Measurements from ENCODE around the gene PRKCD. TPM values are rescaled to one million over a fixed set of nuclear protein-coding genes. Genes with fewer than 3 reads are reported as not detected.

PRKCD gene
- total RNA-seq, 1 experiment from 2014 or later: 19.2 TPM

- TF ChIP-seq NFATC4 (CRISPR knock-in tag; IDR thresholded peaks at IDR 0.05): no peak
- TF ChIP-seq NFE2L1 (CRISPR knock-in tag; IDR thresholded peaks at IDR 0.05): no peak
- no peak for TF ChIP-seq ZNF281 (CRISPR knock-in tag; IDR thresholded peaks at IDR 0.05)
- no peak for TF ChIP-seq CDX4 (CRISPR knock-in tag; IDR thresholded peaks at IDR 0.05; ENCODE audit: borderline replicate concordance)
These were observed 55.7 kb downstream of the PRKCD start (continued) for GRCh38 chr3:53216723-53217122.

- Mint-ChIP-seq H3K4me3 (no peak overlapping the region), H3K9me3 (no peaks in the 10 kb centered on the region), H3K27ac (no peak overlapping the region), H3K36me3 (no peaks in the 10 kb centered on the region), H3K4me1 (no peaks in the 10 kb centered on the region; the same call in 1 of the 2 replicates), H3K27me3 (ENCODE audit: low read depth) (peaks cover 6% of the 10 kb centered on the region; the same call in 1 of the 2 replicates)
- POLR2A ChIA-PET: no interaction called here
- DNase-seq (ENCODE audit: low spot score): no peak
- no peak for ATAC-seq
- CTCF ChIA-PET: interaction anchor here (1.2 kb wide), 1 partner anchor 20 kb away, joined by 3 read pairs; no protein-coding TSS in a partner anchor
- no peak for TF ChIP-seq RORB (CRISPR knock-in tag; IDR thresholded peaks at IDR 0.05)
These were observed 56.2 kb downstream of the PRKCD start for GRCh38 chr3:53217175-53217574.

- Mint-ChIP-seq H3K27ac (no peak overlapping the region), H3K4me1 (peaks cover 5% of the 10 kb centered on the region), H3K4me3 (no peak overlapping the region), H3K36me3 (peaks cover 3% of the 10 kb centered on the region; the same call in 1 of the 2 replicates), H3K27me3 (ENCODE audit: low read depth) (peaks cover 6% of the 10 kb centered on the region; the same call in 1 of the 2 replicates), H3K9me3 (no peaks in the 10 kb centered on the region)
- ATAC-seq: no peak
- no peak for DNase-seq (ENCODE audit: low spot score)
- CTCF ChIA-PET: interaction anchor here (2.5 kb wide), 1 partner anchor 22 kb away, joined by 9 read pairs; no protein-coding TSS in a partner anchor
- POLR2A ChIA-PET: no interaction called here
- no peak for TF ChIP-seq ZNF281 (CRISPR knock-in tag; IDR thresholded peaks at IDR 0.05)
- no peak for TF ChIP-seq ARID4B (CRISPR knock-in tag; IDR thresholded peaks at IDR 0.05; ENCODE audit: borderline replicate concordance)
- TF ChIP-seq JAZF1 (CRISPR knock-in tag; IDR thresholded peaks at IDR 0.05): no peak
- TF ChIP-seq STAT6 (CRISPR knock-in tag; conservative IDR thresholded peaks at IDR 0.05; ENCODE audit: low read depth): no peak
- TF ChIP-seq CDX4 (CRISPR knock-in tag; IDR thresholded peaks at IDR 0.05; ENCODE audit: borderline replicate concordance): no peak
- no peak for TF ChIP-seq NFE2L1 (CRISPR knock-in tag; IDR thresholded peaks at IDR 0.05)
- no peak for TF ChIP-seq USF2 (CRISPR knock-in tag; IDR thresholded peaks at IDR 0.05)
- no peak for TF ChIP-seq IRF2 (CRISPR knock-in tag; IDR thresholded peaks at IDR 0.05; ENCODE audit: borderline replicate concordance, low read depth)
- TF ChIP-seq ZBTB21 (CRISPR knock-in tag; IDR thresholded peaks at IDR 0.05; ENCODE audit: borderline replicate concordance): no peak
- no peak for TF ChIP-seq CBFB (CRISPR knock-in tag; IDR thresholded peaks at IDR 0.05; ENCODE audit: low read depth)
- TF ChIP-seq ATF6 (CRISPR knock-in tag; IDR thresholded peaks at IDR 0.05): no peak
- TF ChIP-seq ATF1 (CRISPR knock-in tag; IDR thresholded peaks at IDR 0.05): no peak
These were observed 57.1 kb downstream of the PRKCD start for GRCh38 chr3:53218131-53218530.
